HG03025 (cell line): ENCODE measurements around the gene JAK3.
"Not testable (repeated sequence)": the region's sequence is repeated elsewhere in the genome, so short reads cannot be mapped to it uniquely, and the experiment has no call there.

ENCODE experiments used
- ATAC-seq: cut with Tn5 transposase; IDR thresholded peaks from one replicate; pipeline ENCODE4 v1.9.1; 2021; ENCODE audit warnings: mild to moderate bottlenecking, moderate library complexity; ENCODE audit not compliant: unreplicated experiment, low FRiP score

JAK3 gene

GRCh38 chr19:17847538-17848366 is at the start of gene JAK3:
Gene JAK3, minus strand, starts transcription at chr19:17847982. Its CDS starts 3,565 bp downstream, at chr19:17844417.
- ATAC-seq, result no peak

- ATAC-seq, result no peak
Measured at GRCh38 chr19:17893766-17894165, 46.0 kb upstream of the JAK3 start.

- no peak for ATAC-seq
Measured at GRCh38 chr19:17889609-17890214, 41.9 kb upstream of the JAK3 start.

GRCh38 chr19:17888260-17888659 is 40.5 kb upstream of the JAK3 start:
- no peak for ATAC-seq

- ATAC-seq, result not testable (repeated sequence)
Measured at GRCh38 chr19:17887221-17887620, 39.4 kb upstream of the JAK3 start.

- ATAC-seq, result no peak
Measured at GRCh38 chr19:17886515-17886914, 38.7 kb upstream of the JAK3 start.

GRCh38 chr19:17883627-17884410 is 36.0 kb upstream of the JAK3 start:
- ATAC-seq, result no peak

- ATAC-seq, result no peak
Measured at GRCh38 chr19:17881701-17882100, 33.9 kb upstream of the JAK3 start.

- ATAC-seq, result no peak
Measured at GRCh38 chr19:17879466-17879865, 31.7 kb upstream of the JAK3 start.

- ATAC-seq, result no peak
Measured at GRCh38 chr19:17877696-17878095, 29.9 kb upstream of the JAK3 start.

- ATAC-seq, result no peak
Measured at GRCh38 chr19:17874758-17875135, 27.0 kb upstream of the JAK3 start.

GRCh38 chr19:17873786-17874757 is 26.3 kb upstream of the JAK3 start:
- no peak for ATAC-seq

GRCh38 chr19:17872251-17873001 is 24.6 kb upstream of the JAK3 start:
- ATAC-seq, result no peak

GRCh38 chr19:17871878-17872250 is 24.1 kb upstream of the JAK3 start, which contains the start of gene SLC5A5:
Gene SLC5A5, plus strand, starts transcription at chr19:17871945. Its CDS starts 375 bp downstream, at chr19:17872320.
- no peak for ATAC-seq

- no peak for ATAC-seq
Measured at GRCh38 chr19:17871032-17871877, 23.5 kb upstream of the JAK3 start.

- no peak for ATAC-seq
Measured at GRCh38 chr19:17869114-17869608, 21.4 kb upstream of the JAK3 start.

- ATAC-seq, result no peak
Measured at GRCh38 chr19:17868669-17869068, 20.9 kb upstream of the JAK3 start.

- ATAC-seq, result no peak
Measured at GRCh38 chr19:17866964-17867486, 19.2 kb upstream of the JAK3 start.
